Activated CD4-positive, CD25-positive, alpha-beta regulatory T cell treated with anti-CD3 and anti-CD28 coated beads, Interleukin-2, amount 50 U/mL, for 16 hours (primary cell): ENCODE results near the gene ZBTB40.

Experiments
- DNase-seq: peaks from one replicate; pipeline ENCODE4 v3.0.0-alpha.2; 2020; ENCODE audit warnings: low read depth, low spot score

The ZBTB40 gene

GRCh38 chr1:22555371-22555656 lies 103.7 kb downstream of the ZBTB40 start:
- no peak for DNase-seq

- no peak for DNase-seq
Measured at GRCh38 chr1:22556391-22557104, 104.9 kb downstream of the ZBTB40 start.

GRCh38 chr1:22557341-22557950 lies 105.8 kb downstream of the ZBTB40 start:
- no peak for DNase-seq

GRCh38 chr1:22562584-22563583 lies 111.2 kb downstream of the ZBTB40 start, which contains the start of gene EPHA8:
Gene EPHA8, plus strand, starts transcription at chr1:22563489. Its CDS starts 147 bp downstream, at chr1:22563636.
- DNase-seq: no peak

- no peak for DNase-seq
Measured at GRCh38 chr1:22563671-22564602, 112.3 kb downstream of the ZBTB40 start.

- DNase-seq: no peak
Measured at GRCh38 chr1:22566161-22566560, 114.5 kb downstream of the ZBTB40 start.

- no peak for DNase-seq
Measured at GRCh38 chr1:22567197-22567596, 115.5 kb downstream of the ZBTB40 start.

- DNase-seq: no peak
Measured at GRCh38 chr1:22567994-22568393, 116.3 kb downstream of the ZBTB40 start.

- no peak for DNase-seq
Measured at GRCh38 chr1:22569269-22569668, 117.6 kb downstream of the ZBTB40 start.

GRCh38 chr1:22570140-22570909 lies 118.7 kb downstream of the ZBTB40 start:
- no peak for DNase-seq

GRCh38 chr1:22572818-22573217 lies 121.2 kb downstream of the ZBTB40 start:
- DNase-seq: no peak

- DNase-seq: no peak
Measured at GRCh38 chr1:22573237-22573636, 121.6 kb downstream of the ZBTB40 start.

- DNase-seq: no peak
Measured at GRCh38 chr1:22575532-22576149, 124.0 kb downstream of the ZBTB40 start.

GRCh38 chr1:22576150-22576544 lies 124.5 kb downstream of the ZBTB40 start:
- DNase-seq: no peak

GRCh38 chr1:22576617-22577016 lies 125.0 kb downstream of the ZBTB40 start:
- no peak for DNase-seq

- no peak for DNase-seq
Measured at GRCh38 chr1:22578732-22579361, 127.2 kb downstream of the ZBTB40 start.

GRCh38 chr1:22579541-22580155 lies 128.0 kb downstream of the ZBTB40 start:
- no peak for DNase-seq
